ENCODE measurements around the gene CALML5. TPM values are rescaled to one million over a fixed set of nuclear protein-coding genes. Genes with fewer than 3 reads are reported as not detected.

Gene CALML5
- total and polyA plus RNA-seq, 8 donors = 0.92 to 16.2 (median 2.4) TPM; not detected in 5

GRCh38 chr10:5543623-5544022, 44.3 kb upstream of the CALML5 start:
- H3K4me1 ChIP-seq = peaks cover 38 to 53% (median 45%) of the 10 kb centered on the region in 4 donors
- 94 to 100% (median 95%) methylated on average over 1 of the region's 1 CpG for WGBS, 5 donors
- intact Hi-C loops (cut with DNase I; ENCODE audit: low total_unique reads) = no loop called here

GRCh38 chr10:5542100-5542499, 42.7 kb upstream of the CALML5 start:
- H3K27ac ChIP-seq = no peak overlapping the region
- DNase-seq = no peak
- no peak for TF ChIP-seq CTCF (IDR thresholded peaks at IDR 0.05)
- no peak for TF ChIP-seq POLR2A (IDR thresholded peaks at IDR 0.05)
- TF ChIP-seq EP300 (IDR thresholded peaks at IDR 0.05) = no peak
- no peak for TF ChIP-seq POLR2AphosphoS5 (IDR thresholded peaks at IDR 0.05)
- no peaks in the 10 kb centered on the region for H3K27me3 ChIP-seq
- peaks cover 0 to 10% (median 0%) of the 10 kb centered on the region in 4 donors for H3K9me3 ChIP-seq
- 94 to 99% (median 98%) methylated on average over 1 of the region's 1 CpG for WGBS, 5 donors
- intact Hi-C loops (cut with DNase I; ENCODE audit: low total_unique reads) = no loop called here
- no peak overlapping the region for H3K4me3 ChIP-seq
- H3K4me1 ChIP-seq = peaks cover 23 to 50% (median 36%) of the 10 kb centered on the region in 4 donors
- no peaks in the 10 kb centered on the region for H3K36me3 ChIP-seq

More at GRCh38 chr10:5543623-5544022, 44.3 kb upstream of the CALML5 start:
- peak overlapping the region in 4 of 5 donors; percentile 87 to 97 (median 91) for H3K27ac ChIP-seq
- TF ChIP-seq POLR2AphosphoS5 (IDR thresholded peaks at IDR 0.05) (no peak), CTCF (IDR thresholded peaks at IDR 0.05) (no peak), EP300 (IDR thresholded peaks at IDR 0.05) (no peak), POLR2A (IDR thresholded peaks at IDR 0.05) (no peak)
- DNase-seq = no peak
- H3K27me3 ChIP-seq = no peaks in the 10 kb centered on the region
- peaks cover 0 to 10% (median 0%) of the 10 kb centered on the region in 4 donors for H3K9me3 ChIP-seq
- H3K36me3 ChIP-seq = no peaks in the 10 kb centered on the region
- no peak overlapping the region for H3K4me3 ChIP-seq

GRCh38 chr10:5540891-5541290, 41.5 kb upstream of the CALML5 start:
- DNase-seq = no peak
- WGBS, 5 donors = 91 to 99% (median 93%) methylated on average over 3 of the region's 3 CpGs
- H3K4me1 ChIP-seq = peaks cover 11 to 42% (median 28%) of the 10 kb centered on the region in 4 donors
- H3K9me3 ChIP-seq = peaks cover 0 to 10% (median 0%) of the 10 kb centered on the region in 4 donors
- TF ChIP-seq CTCF (IDR thresholded peaks at IDR 0.05) (no peak), POLR2A (IDR thresholded peaks at IDR 0.05) (no peak), EP300 (IDR thresholded peaks at IDR 0.05) (no peak), POLR2AphosphoS5 (IDR thresholded peaks at IDR 0.05) (no peak)
- H3K36me3 ChIP-seq = no peaks in the 10 kb centered on the region
- no peaks in the 10 kb centered on the region for H3K27me3 ChIP-seq
- intact Hi-C loops (cut with DNase I; ENCODE audit: low total_unique reads) = no loop called here
- H3K27ac ChIP-seq = no peak overlapping the region
- H3K4me3 ChIP-seq = no peak overlapping the region

GRCh38 chr10:5540080-5540479, 40.7 kb upstream of the CALML5 start:
- WGBS, 5 donors = 94 to 97% (median 96%) methylated on average over 9 of the region's 9 CpGs
- intact Hi-C loops (cut with DNase I; ENCODE audit: low total_unique reads) = no loop called here

More at GRCh38 chr10:5540080-5540479, 40.7 kb upstream of the CALML5 start:
- Histone ChIP-seq H3K9me3 (peaks cover 0 to 10% (median 0%) of the 10 kb centered on the region in 4 donors), H3K36me3 (no peaks in the 10 kb centered on the region), H3K27me3 (no peaks in the 10 kb centered on the region), H3K4me1 (peaks cover 4 to 39% (median 22%) of the 10 kb centered on the region in 4 donors), H3K27ac (no peak overlapping the region), H3K4me3 (no peak overlapping the region)
- DNase-seq = peak in 1 of 2 donors; percentile 9
- TF ChIP-seq CTCF (IDR thresholded peaks at IDR 0.05) = no peak
- TF ChIP-seq EP300 (IDR thresholded peaks at IDR 0.05) = no peak
- TF ChIP-seq POLR2A (IDR thresholded peaks at IDR 0.05) = no peak
- TF ChIP-seq POLR2AphosphoS5 (IDR thresholded peaks at IDR 0.05) = no peak

Data from stomach (tissue), 9 donors.